ENCODE measurements around the gene TENM4.
"Not testable (repeated sequence)": the region's sequence is repeated elsewhere in the genome, so short reads cannot be mapped to it uniquely, and the experiment has no call there.

TENM4 gene

GRCh38 chr11:79222163-79222562 lies 218.7 kb downstream of the TENM4 start:
- not testable (repeated sequence) for H3K27me3 ChIP-seq (ENCODE audit: low read depth, low read length); H3K9me3 ChIP-seq (ENCODE audit: control insufficient read depth in 1 of 2, low read length in 2 of 2); H3K4me3 ChIP-seq (ENCODE audit: low read depth in 1 of 2, low read length in 2 of 2); H3K36me3 ChIP-seq (ENCODE audit: control insufficient read depth in 1 of 2, insufficient read depth in 2 of 2, low read length in 2 of 2); H3K4me1 ChIP-seq (ENCODE audit: control insufficient read depth in 1 of 2, insufficient read depth in 2 of 2, low read length in 2 of 2); H3K27ac ChIP-seq (ENCODE audit: low read length)

GRCh38 chr11:79221444-79222130 lies 219.2 kb downstream of the TENM4 start:
- H3K27ac ChIP-seq (ENCODE audit: low read length), result no peak overlapping the region
- no peak overlapping the region for H3K4me3 ChIP-seq (ENCODE audit: low read depth in 1 of 2, low read length in 2 of 2)
- H3K4me1 ChIP-seq (ENCODE audit: control insufficient read depth in 1 of 2, insufficient read depth in 2 of 2, low read length in 2 of 2), result no peaks in the 10 kb centered on the region
- no peaks in the 10 kb centered on the region for H3K9me3 ChIP-seq (ENCODE audit: control insufficient read depth in 1 of 2, low read length in 2 of 2)
- no peaks in the 10 kb centered on the region for H3K27me3 ChIP-seq (ENCODE audit: low read depth, low read length)
- no peaks in the 10 kb centered on the region for H3K36me3 ChIP-seq (ENCODE audit: control insufficient read depth in 1 of 2, insufficient read depth in 2 of 2, low read length in 2 of 2)

GRCh38 chr11:79220171-79220570 lies 220.7 kb downstream of the TENM4 start:
- H3K27me3 ChIP-seq (ENCODE audit: low read depth, low read length), result no peaks in the 10 kb centered on the region
- no peak overlapping the region for H3K4me3 ChIP-seq (ENCODE audit: low read depth in 1 of 2, low read length in 2 of 2)
- no peaks in the 10 kb centered on the region for H3K4me1 ChIP-seq (ENCODE audit: control insufficient read depth in 1 of 2, insufficient read depth in 2 of 2, low read length in 2 of 2)
- no peaks in the 10 kb centered on the region for H3K9me3 ChIP-seq (ENCODE audit: control insufficient read depth in 1 of 2, low read length in 2 of 2)
- H3K36me3 ChIP-seq (ENCODE audit: control insufficient read depth in 1 of 2, insufficient read depth in 2 of 2, low read length in 2 of 2), result no peaks in the 10 kb centered on the region
- H3K27ac ChIP-seq (ENCODE audit: low read length), result no peak overlapping the region

- H3K4me3 ChIP-seq (ENCODE audit: low read depth in 1 of 2, low read length in 2 of 2), result no peak overlapping the region
- H3K27ac ChIP-seq (ENCODE audit: low read length), result no peak overlapping the region
- no peaks in the 10 kb centered on the region for H3K4me1 ChIP-seq (ENCODE audit: control insufficient read depth in 1 of 2, insufficient read depth in 2 of 2, low read length in 2 of 2)
Measured at GRCh38 chr11:79219186-79220045, 221.4 kb downstream of the TENM4 start.

GRCh38 chr11:79212741-79213190 lies 228.1 kb downstream of the TENM4 start:
- no peak overlapping the region for H3K4me3 ChIP-seq (ENCODE audit: low read depth in 1 of 2, low read length in 2 of 2)
- H3K27me3 ChIP-seq (ENCODE audit: low read depth, low read length), result no peaks in the 10 kb centered on the region
- H3K9me3 ChIP-seq (ENCODE audit: control insufficient read depth in 1 of 2, low read length in 2 of 2), result no peaks in the 10 kb centered on the region
- no peaks in the 10 kb centered on the region for H3K36me3 ChIP-seq (ENCODE audit: control insufficient read depth in 1 of 2, insufficient read depth in 2 of 2, low read length in 2 of 2)
- H3K4me1 ChIP-seq (ENCODE audit: control insufficient read depth in 1 of 2, insufficient read depth in 2 of 2, low read length in 2 of 2), result no peaks in the 10 kb centered on the region
- no peak overlapping the region for H3K27ac ChIP-seq (ENCODE audit: low read length)

More at GRCh38 chr11:79219186-79220045, 221.4 kb downstream of the TENM4 start:
- Histone ChIP-seq H3K9me3 (ENCODE audit: control insufficient read depth in 1 of 2, low read length in 2 of 2) (no peaks in the 10 kb centered on the region), H3K36me3 (ENCODE audit: control insufficient read depth in 1 of 2, insufficient read depth in 2 of 2, low read length in 2 of 2) (no peaks in the 10 kb centered on the region), H3K27me3 (ENCODE audit: low read depth, low read length) (no peaks in the 10 kb centered on the region)

- Histone ChIP-seq H3K9me3 (ENCODE audit: control insufficient read depth in 1 of 2, low read length in 2 of 2) (no peaks in the 10 kb centered on the region), H3K4me1 (ENCODE audit: control insufficient read depth in 1 of 2, insufficient read depth in 2 of 2, low read length in 2 of 2) (no peaks in the 10 kb centered on the region), H3K36me3 (ENCODE audit: control insufficient read depth in 1 of 2, insufficient read depth in 2 of 2, low read length in 2 of 2) (no peaks in the 10 kb centered on the region), H3K27ac (ENCODE audit: low read length) (no peak overlapping the region), H3K4me3 (ENCODE audit: low read depth in 1 of 2, low read length in 2 of 2) (no peak overlapping the region), H3K27me3 (ENCODE audit: low read depth, low read length) (no peaks in the 10 kb centered on the region)
Measured at GRCh38 chr11:79209540-79210266, 231.1 kb downstream of the TENM4 start.

GRCh38 chr11:79208126-79208525 lies 232.7 kb downstream of the TENM4 start:
- Histone ChIP-seq H3K27ac (ENCODE audit: low read length) (no peak overlapping the region), H3K27me3 (ENCODE audit: low read depth, low read length) (no peaks in the 10 kb centered on the region), H3K4me1 (ENCODE audit: control insufficient read depth in 1 of 2, insufficient read depth in 2 of 2, low read length in 2 of 2) (no peaks in the 10 kb centered on the region), H3K9me3 (ENCODE audit: control insufficient read depth in 1 of 2, low read length in 2 of 2) (no peaks in the 10 kb centered on the region), H3K36me3 (ENCODE audit: control insufficient read depth in 1 of 2, insufficient read depth in 2 of 2, low read length in 2 of 2) (no peaks in the 10 kb centered on the region), H3K4me3 (ENCODE audit: low read depth in 1 of 2, low read length in 2 of 2) (no peak overlapping the region)

- Histone ChIP-seq H3K9me3 (ENCODE audit: control insufficient read depth in 1 of 2, low read length in 2 of 2) (no peaks in the 10 kb centered on the region), H3K27ac (ENCODE audit: low read length) (no peak overlapping the region), H3K27me3 (ENCODE audit: low read depth, low read length) (no peaks in the 10 kb centered on the region), H3K4me3 (ENCODE audit: low read depth in 1 of 2, low read length in 2 of 2) (no peak overlapping the region), H3K36me3 (ENCODE audit: control insufficient read depth in 1 of 2, insufficient read depth in 2 of 2, low read length in 2 of 2) (no peaks in the 10 kb centered on the region), H3K4me1 (ENCODE audit: control insufficient read depth in 1 of 2, insufficient read depth in 2 of 2, low read length in 2 of 2) (no peaks in the 10 kb centered on the region)
Measured at GRCh38 chr11:79206951-79207350, 233.9 kb downstream of the TENM4 start.

GRCh38 chr11:79205786-79206185 lies 235.0 kb downstream of the TENM4 start:
- no peaks in the 10 kb centered on the region for H3K9me3 ChIP-seq (ENCODE audit: control insufficient read depth in 1 of 2, low read length in 2 of 2)
- H3K4me1 ChIP-seq (ENCODE audit: control insufficient read depth in 1 of 2, insufficient read depth in 2 of 2, low read length in 2 of 2), result no peaks in the 10 kb centered on the region
- no peak overlapping the region for H3K27ac ChIP-seq (ENCODE audit: low read length)
- no peaks in the 10 kb centered on the region for H3K27me3 ChIP-seq (ENCODE audit: low read depth, low read length)
- H3K36me3 ChIP-seq (ENCODE audit: control insufficient read depth in 1 of 2, insufficient read depth in 2 of 2, low read length in 2 of 2), result no peaks in the 10 kb centered on the region
- no peak overlapping the region for H3K4me3 ChIP-seq (ENCODE audit: low read depth in 1 of 2, low read length in 2 of 2)

- H3K4me3 ChIP-seq (ENCODE audit: low read depth in 1 of 2, low read length in 2 of 2), result no peak overlapping the region
- no peaks in the 10 kb centered on the region for H3K4me1 ChIP-seq (ENCODE audit: control insufficient read depth in 1 of 2, insufficient read depth in 2 of 2, low read length in 2 of 2)
Measured at GRCh38 chr11:79201677-79202347, 239.0 kb downstream of the TENM4 start.

More at GRCh38 chr11:79201677-79202347, 239.0 kb downstream of the TENM4 start:
- Histone ChIP-seq H3K36me3 (ENCODE audit: control insufficient read depth in 1 of 2, insufficient read depth in 2 of 2, low read length in 2 of 2) (no peaks in the 10 kb centered on the region), H3K9me3 (ENCODE audit: control insufficient read depth in 1 of 2, low read length in 2 of 2) (no peaks in the 10 kb centered on the region), H3K27ac (ENCODE audit: low read length) (no peak overlapping the region), H3K27me3 (ENCODE audit: low read depth, low read length) (no peaks in the 10 kb centered on the region)

Data from muscle layer of duodenum (tissue), 2 donors.